ENCODE data around the gene APEX1. TPM values are rescaled to one million over a fixed set of nuclear protein-coding genes. Genes with fewer than 3 reads are reported as not detected.

APEX1 gene
- total RNA-seq, 4 donors from 2014 or later: 108 to 172 (median 137) TPM

GRCh38 chr14:20470603-20470901 is 15.5 kb downstream of the APEX1 start:
- TF ChIP-seq CTCF (IDR thresholded peaks at IDR 0.05; ENCODE audit: low read depth): no peak

- no peak for TF ChIP-seq CTCF (IDR thresholded peaks at IDR 0.05; ENCODE audit: low read depth)
Observed at GRCh38 chr14:20472536-20473169, 17.6 kb downstream of the APEX1 start.

GRCh38 chr14:20476776-20477175 is 21.8 kb downstream of the APEX1 start:
- no peak for TF ChIP-seq CTCF (IDR thresholded peaks at IDR 0.05; ENCODE audit: low read depth)

DNA sequence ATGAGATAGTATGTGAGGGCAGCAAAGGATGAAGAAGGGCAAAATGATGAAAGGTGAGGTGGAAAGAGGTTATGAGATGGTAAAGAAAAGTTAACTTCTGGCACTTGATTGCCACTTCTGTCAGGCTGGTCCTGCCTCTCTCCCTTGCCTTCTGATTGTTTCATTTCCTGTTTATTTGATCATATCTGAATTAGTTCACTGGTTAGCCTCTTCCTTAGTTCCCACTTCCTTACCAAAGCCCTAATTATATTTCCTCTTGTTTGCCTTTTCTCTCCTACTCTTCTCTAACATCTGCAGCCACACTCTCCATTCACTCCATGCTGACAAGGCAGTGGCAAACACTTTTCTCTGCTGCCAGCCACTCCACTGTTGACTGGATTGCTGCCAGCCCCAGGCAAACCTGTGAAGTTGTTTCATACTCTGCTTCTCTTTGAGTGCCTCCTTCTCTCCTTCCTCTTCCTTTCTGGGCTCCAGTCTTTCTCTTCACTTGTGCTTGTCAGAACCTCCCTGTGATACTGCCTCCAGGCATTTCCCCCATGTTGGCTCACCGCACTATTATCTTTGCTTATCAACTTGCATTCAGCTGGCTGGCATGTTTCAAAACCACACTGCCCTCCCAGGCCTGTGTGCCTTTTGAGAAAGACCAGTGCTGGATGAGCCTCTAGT is 22.3 kb downstream of the APEX1 start:
- no peak for TF ChIP-seq CTCF (IDR thresholded peaks at IDR 0.05; ENCODE audit: low read depth)

GRCh38 chr14:20478894-20479293 is 23.9 kb downstream of the APEX1 start:
- TF ChIP-seq CTCF (IDR thresholded peaks at IDR 0.05; ENCODE audit: low read depth): no peak

DNA sequence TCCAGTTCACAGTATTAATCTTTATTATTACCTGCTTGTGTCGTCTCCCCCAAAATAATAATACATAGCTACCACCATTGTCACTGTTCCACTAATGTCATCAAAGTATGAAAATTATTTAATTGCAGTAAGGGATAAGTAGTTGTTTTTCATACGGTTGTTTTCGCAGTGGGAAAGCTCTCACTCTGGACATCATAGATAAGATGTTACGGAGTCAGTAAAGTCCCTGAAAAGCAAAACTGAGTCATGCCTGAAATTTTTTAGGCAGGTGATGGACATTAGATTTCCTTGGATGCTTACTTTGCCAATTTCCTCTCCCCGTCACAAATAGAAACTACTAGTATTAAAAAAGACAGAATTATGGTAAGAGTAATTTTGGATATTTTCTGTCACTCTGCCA is 27.4 kb downstream of the APEX1 start:
- no peak for TF ChIP-seq CTCF (IDR thresholded peaks at IDR 0.05; ENCODE audit: low read depth)

DNA sequence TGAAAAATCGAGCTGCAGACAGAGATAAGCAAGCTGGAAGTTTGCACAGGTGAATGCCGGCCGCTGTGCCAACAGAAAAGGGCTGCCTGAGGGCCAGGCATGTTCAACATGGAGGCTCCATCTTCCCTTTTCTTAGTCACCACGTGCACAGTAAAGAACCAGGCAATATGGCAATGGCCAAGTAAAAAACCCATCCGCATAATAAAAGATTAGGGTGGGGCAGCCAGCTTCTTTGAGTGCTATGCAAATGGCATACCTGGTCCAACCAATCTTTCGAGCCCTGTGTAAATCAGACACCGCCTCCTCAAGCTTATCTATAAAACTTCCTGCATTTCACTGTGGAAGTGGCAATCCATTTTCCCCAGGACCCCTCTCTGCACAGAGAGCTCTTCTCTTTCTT is 30.9 kb downstream of the APEX1 start:
- TF ChIP-seq CTCF (IDR thresholded peaks at IDR 0.05; ENCODE audit: low read depth): no peak
